Mammary epithelial cell (primary cell): ENCODE results near the gene HIP1.

Experiments
- EZH2 ChIP-seq: IDR thresholded peaks from 2 replicates; pipeline ENCODE4 v1.6.1; 2012; ENCODE audit warnings: low read length, inconsistent platforms, borderline replicate concordance
- TF ChIP-seq, protein P1 (sequence below), 2 donors: IDR thresholded peaks in 1 of 2; conservative IDR thresholded peaks in 1 of 2; 2 replicates each; pipeline ENCODE4 v1.5.1; 2011 to 2012; ENCODE audit warnings: inconsistent platforms in 2 of 2, low read length in 2 of 2, mild to moderate bottlenecking in 2 of 2, control low read depth in 1 of 2, low read depth in 1 of 2; ENCODE audit not compliant: insufficient read depth in 1 of 2; ENCODE audit errors: extremely low read depth in 1 of 2

DNA sequence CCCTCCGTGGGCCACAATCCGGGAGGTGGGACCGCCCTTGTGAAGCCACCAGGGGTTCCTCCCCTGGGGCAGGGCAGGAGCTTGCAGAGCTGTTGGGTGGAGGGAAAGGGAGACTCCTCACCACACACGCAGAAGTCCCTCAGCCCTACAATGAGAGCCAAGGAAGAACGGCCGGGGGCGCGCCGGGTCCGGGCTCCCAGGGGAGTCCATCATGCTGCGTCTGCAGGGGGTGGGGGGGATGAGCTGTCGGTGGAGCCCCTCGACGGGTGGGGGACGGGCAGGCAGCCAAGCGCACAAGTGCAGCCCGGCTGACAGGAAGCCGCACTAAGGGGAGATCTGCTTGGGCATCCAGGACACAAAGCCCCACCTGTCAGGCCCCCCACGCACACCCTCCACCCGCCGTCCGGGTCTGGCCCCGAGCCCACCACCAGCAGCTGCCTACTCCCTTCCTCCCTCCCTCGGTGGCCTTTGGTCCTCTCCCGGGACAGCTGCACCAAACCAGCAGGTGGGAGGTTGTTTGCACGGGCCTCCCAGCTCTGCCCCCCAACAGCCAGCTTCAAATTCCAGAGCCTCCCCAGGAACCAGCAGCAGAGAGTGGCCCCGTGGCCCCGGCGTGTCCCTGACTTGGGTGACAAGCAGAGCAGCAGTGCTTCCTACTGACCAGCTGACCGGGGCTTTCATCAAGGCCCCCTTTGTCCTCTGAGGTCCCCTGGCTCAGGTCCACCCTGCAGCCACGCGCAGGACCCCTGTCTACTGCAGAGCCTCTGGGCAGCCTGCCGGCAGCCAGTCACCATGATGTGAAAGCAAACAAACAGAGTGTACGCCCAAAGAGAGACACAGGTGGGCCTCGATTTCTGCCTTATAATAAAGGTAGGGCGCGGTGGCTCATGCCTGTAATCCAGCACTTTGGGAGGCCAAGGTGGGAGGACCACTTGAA is 50.3 kb downstream of the HIP1 start:
- TF ChIP-seq, protein P1, sequence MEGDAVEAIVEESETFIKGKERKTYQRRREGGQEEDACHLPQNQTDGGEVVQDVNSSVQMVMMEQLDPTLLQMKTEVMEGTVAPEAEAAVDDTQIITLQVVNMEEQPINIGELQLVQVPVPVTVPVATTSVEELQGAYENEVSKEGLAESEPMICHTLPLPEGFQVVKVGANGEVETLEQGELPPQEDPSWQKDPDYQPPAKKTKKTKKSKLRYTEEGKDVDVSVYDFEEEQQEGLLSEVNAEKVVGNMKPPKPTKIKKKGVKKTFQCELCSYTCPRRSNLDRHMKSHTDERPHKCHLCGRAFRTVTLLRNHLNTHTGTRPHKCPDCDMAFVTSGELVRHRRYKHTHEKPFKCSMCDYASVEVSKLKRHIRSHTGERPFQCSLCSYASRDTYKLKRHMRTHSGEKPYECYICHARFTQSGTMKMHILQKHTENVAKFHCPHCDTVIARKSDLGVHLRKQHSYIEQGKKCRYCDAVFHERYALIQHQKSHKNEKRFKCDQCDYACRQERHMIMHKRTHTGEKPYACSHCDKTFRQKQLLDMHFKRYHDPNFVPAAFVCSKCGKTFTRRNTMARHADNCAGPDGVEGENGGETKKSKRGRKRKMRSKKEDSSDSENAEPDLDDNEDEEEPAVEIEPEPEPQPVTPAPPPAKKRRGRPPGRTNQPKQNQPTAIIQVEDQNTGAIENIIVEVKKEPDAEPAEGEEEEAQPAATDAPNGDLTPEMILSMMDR (conservative IDR thresholded peaks at IDR 0.05 in 1 of 2, IDR thresholded peaks at IDR 0.05 in 1 of 2; ENCODE audit: extremely low read depth in 1 of 2, insufficient read depth in 1 of 2, low read depth in 1 of 2, low read length in 2 of 2): no peak
- TF ChIP-seq EZH2: no peak
